HUES6 (cell line): Measurements from ENCODE around the gene GABRB2.

Experiments used
- H3K27ac ChIP-seq: 2 replicates; pipeline ENCODE4 v1.7.0; 2013; ENCODE audit warnings: low read depth, mild to moderate bottlenecking, low read length, inconsistent platforms
- H3K27me3 ChIP-seq: 2 replicates; pipeline ENCODE4 v1.6.1; 2013; ENCODE audit warnings: low read length; ENCODE audit not compliant: control insufficient read depth, insufficient read depth
- H3K36me3 ChIP-seq: 2 replicates; pipeline ENCODE4 v1.6.1; 2013; ENCODE audit warnings: low read length; ENCODE audit not compliant: control insufficient read depth, insufficient read depth
- H3K4me1 ChIP-seq: 2 replicates; pipeline ENCODE4 v1.6.1; 2013; ENCODE audit warnings: low read length; ENCODE audit not compliant: control insufficient read depth, insufficient read depth
- H3K4me3 ChIP-seq: 2 replicates; pipeline ENCODE4 v1.5.1; 2013; ENCODE audit warnings: low read depth, low read length
- H3K9ac ChIP-seq: one replicate; pipeline ENCODE4 v1.6.1; 2013; ENCODE audit warnings: mild to moderate bottlenecking, low read length
- H3K9me3 ChIP-seq: 2 replicates; pipeline ENCODE4 v1.6.1; 2013; ENCODE audit warnings: low read depth, low read length; ENCODE audit not compliant: control insufficient read depth, insufficient read depth

Gene GABRB2

DNA sequence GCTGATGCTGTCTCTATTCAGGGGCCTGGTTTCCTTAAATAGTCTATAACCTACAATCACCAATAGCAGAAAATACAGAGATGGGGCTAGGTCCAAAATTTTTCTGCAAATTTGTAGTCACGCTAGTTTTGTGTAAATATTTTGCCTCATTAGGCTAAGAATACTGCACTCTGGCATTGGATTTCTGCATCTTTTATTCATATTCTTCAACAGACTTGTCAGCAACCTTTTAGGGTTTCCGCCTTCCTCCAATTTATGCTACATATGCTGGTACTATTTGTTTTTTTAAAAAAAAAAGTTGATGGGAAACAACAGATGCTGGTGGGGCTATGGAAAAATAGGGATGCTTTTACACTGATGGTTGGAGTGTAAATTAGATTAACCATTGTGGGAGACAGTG, 202.3 kb downstream of the GABRB2 start:
- H3K27me3 ChIP-seq, result no peaks in the 10 kb centered on the region
- H3K36me3 ChIP-seq, result no peaks in the 10 kb centered on the region
- no peaks in the 10 kb centered on the region for H3K9me3 ChIP-seq
- H3K9ac ChIP-seq, result no peak overlapping the region
- no peak overlapping the region for H3K4me3 ChIP-seq
- no peak overlapping the region for H3K27ac ChIP-seq
- no peaks in the 10 kb centered on the region for H3K4me1 ChIP-seq

- Histone ChIP-seq H3K9ac (no peak overlapping the region), H3K4me3 (no peak overlapping the region), H3K36me3 (no peaks in the 10 kb centered on the region), H3K9me3 (no peaks in the 10 kb centered on the region), H3K27ac (no peak overlapping the region), H3K4me1 (no peaks in the 10 kb centered on the region), H3K27me3 (no peaks in the 10 kb centered on the region)
These were observed 203.6 kb downstream of the GABRB2 start for GRCh38 chr5:161342886-161343285.

- no peak overlapping the region for H3K27ac ChIP-seq
- H3K4me1 ChIP-seq, result no peaks in the 10 kb centered on the region
- H3K4me3 ChIP-seq, result no peak overlapping the region
- no peaks in the 10 kb centered on the region for H3K9me3 ChIP-seq
- H3K36me3 ChIP-seq, result no peaks in the 10 kb centered on the region
- H3K9ac ChIP-seq, result no peak overlapping the region
- H3K27me3 ChIP-seq, result no peaks in the 10 kb centered on the region
These were observed 206.5 kb downstream of the GABRB2 start for GRCh38 chr5:161340012-161340411.

- H3K27me3 ChIP-seq, result no peaks in the 10 kb centered on the region
- H3K4me3 ChIP-seq, result no peak overlapping the region
- H3K9me3 ChIP-seq, result no peaks in the 10 kb centered on the region
- peaks cover 6% of the 10 kb centered on the region for H3K4me1 ChIP-seq
- no peak overlapping the region for H3K9ac ChIP-seq
- H3K27ac ChIP-seq, result no peak overlapping the region
- no peaks in the 10 kb centered on the region; the same call in 1 of the 2 replicates for H3K36me3 ChIP-seq
These were observed 213.2 kb downstream of the GABRB2 start for GRCh38 chr5:161333194-161333880.

DNA sequence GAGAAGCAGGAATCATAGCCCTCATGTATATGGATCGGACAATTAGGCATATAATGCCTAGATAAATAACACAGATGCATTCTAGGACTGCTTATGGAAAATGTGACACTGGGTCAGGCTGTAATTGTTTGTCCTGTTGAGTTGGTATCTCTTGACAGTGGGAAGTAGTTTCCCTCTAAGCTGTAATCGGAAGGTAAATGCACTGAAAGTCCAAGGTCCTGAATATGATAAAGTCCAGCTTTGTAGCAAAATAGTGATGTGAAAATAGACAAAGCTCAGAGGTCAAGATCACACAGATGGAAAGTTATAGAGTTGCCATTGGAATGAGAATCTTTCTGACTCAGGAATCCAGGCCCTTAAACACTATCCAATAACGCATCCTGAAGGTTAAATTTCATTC, 214.2 kb downstream of the GABRB2 start:
- Histone ChIP-seq H3K27me3 (no peaks in the 10 kb centered on the region), H3K9ac (no peak overlapping the region), H3K9me3 (no peaks in the 10 kb centered on the region), H3K36me3 (no peaks in the 10 kb centered on the region; the same call in 1 of the 2 replicates), H3K4me3 (no peak overlapping the region), H3K27ac (no peak overlapping the region), H3K4me1 (peaks cover 6% of the 10 kb centered on the region)

DNA sequence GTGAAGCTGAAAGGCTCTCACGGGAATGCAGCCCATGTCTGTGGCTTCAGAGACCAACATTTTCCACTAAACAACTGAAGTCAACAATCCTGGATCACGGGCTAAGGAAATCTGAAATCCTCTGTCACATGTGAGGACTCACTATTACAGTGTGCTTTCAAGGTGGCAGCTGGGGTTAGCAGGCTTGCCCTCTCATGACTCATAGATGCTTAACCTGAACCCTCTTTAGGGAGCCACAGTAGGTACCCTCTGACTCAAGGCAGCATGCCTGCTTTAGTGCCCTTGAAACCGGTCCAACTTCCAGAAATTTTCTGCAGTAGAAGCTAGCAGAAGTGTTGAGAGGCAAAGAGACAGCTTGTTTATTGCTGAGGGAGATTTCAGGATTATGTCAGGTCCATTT, 232.5 kb downstream of the GABRB2 start:
- H3K4me3 ChIP-seq, result no peak overlapping the region
- H3K36me3 ChIP-seq, result no peaks in the 10 kb centered on the region
- no peaks in the 10 kb centered on the region for H3K4me1 ChIP-seq
- no peaks in the 10 kb centered on the region for H3K27me3 ChIP-seq
- no peaks in the 10 kb centered on the region for H3K9me3 ChIP-seq
- no peak overlapping the region for H3K27ac ChIP-seq
- no peak overlapping the region for H3K9ac ChIP-seq

DNA sequence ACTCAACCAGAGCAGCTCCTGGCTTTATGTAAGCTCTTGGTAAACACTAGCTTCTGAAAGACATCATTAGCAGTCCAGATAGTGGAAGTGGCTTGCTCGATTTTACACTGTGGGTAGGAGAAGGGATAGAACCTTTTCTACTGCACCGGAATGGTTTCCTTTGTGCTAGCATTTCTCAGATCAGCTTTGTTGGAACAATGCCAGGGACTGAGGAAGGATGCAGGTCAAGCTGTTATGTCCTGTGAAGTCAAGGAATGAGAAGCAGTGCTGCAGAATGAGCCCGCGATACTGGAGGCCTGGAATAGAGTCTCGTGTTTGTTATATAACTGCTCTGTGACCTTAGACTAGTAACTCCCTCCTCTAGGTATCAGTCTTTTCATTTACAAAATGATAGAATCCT, 233.6 kb downstream of the GABRB2 start:
- Histone ChIP-seq H3K27ac (no peak overlapping the region), H3K4me3 (no peak overlapping the region), H3K36me3 (no peaks in the 10 kb centered on the region), H3K27me3 (no peaks in the 10 kb centered on the region), H3K9me3 (no peaks in the 10 kb centered on the region), H3K9ac (no peak overlapping the region), H3K4me1 (no peaks in the 10 kb centered on the region)

DNA sequence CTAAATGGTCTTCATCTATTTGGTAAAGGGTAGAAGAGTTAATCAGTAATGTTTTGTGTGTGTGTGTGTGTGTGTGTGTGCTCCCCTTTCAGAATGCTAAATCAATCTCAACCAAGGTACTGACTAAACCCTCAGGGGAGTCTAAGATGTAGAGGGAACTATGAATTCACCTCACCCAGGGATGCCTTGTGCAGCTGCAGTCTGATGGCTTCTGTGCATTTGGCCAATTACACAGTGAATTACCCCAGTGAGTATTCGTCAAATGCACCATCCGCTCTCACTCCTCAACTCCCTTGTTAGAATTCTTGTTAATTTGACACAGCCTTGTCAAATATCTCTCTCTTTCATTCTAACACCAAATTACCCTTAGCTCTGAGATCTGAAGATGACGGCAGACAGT, 234.6 kb downstream of the GABRB2 start:
- Histone ChIP-seq H3K9me3 (no peaks in the 10 kb centered on the region), H3K27me3 (no peaks in the 10 kb centered on the region), H3K4me3 (no peak overlapping the region), H3K9ac (no peak overlapping the region), H3K27ac (no peak overlapping the region), H3K36me3 (no peaks in the 10 kb centered on the region), H3K4me1 (no peaks in the 10 kb centered on the region)

- no peak overlapping the region for H3K4me3 ChIP-seq
- H3K9ac ChIP-seq, result no peak overlapping the region
- no peaks in the 10 kb centered on the region for H3K4me1 ChIP-seq
- H3K27ac ChIP-seq, result no peak overlapping the region
- no peaks in the 10 kb centered on the region for H3K9me3 ChIP-seq
- H3K36me3 ChIP-seq, result no peaks in the 10 kb centered on the region
- no peaks in the 10 kb centered on the region for H3K27me3 ChIP-seq
These were observed 235.3 kb downstream of the GABRB2 start for GRCh38 chr5:161311146-161311708.

DNA sequence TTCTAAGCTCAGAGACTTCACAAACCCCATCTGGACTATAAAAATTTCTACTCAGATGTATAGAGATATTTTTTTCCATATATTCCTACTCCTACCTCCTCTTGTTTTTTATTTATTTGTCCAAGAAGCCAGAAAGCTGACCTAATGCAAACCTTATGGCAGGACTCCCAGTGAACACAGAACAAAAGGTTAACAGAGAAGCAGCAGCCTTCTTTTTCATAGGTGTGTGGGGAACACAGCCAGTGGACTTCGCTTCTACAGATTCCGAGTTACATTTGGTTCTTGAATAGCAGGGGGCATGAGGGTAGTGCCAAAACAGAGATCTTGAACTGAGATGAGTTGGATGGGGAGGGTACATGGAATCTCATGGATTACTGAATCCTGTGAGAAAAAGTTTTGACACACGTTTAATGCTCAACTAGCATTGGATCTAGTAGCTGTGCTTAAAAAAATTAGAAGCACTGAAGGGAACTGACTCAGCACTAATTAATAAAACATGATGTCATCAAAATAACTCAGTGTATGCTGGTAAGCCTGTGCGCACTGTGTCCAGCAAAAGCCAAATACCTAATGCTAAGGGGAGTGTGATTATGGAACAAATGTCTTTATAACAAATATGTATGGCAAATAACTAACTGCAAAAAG, 240.1 kb downstream of the GABRB2 start:
- no peaks in the 10 kb centered on the region for H3K27me3 ChIP-seq
- H3K36me3 ChIP-seq, result no peaks in the 10 kb centered on the region
- H3K27ac ChIP-seq, result no peak overlapping the region
- H3K4me3 ChIP-seq, result no peak overlapping the region
- H3K4me1 ChIP-seq, result no peaks in the 10 kb centered on the region
- no peak overlapping the region for H3K9ac ChIP-seq
- H3K9me3 ChIP-seq, result no peaks in the 10 kb centered on the region

- no peaks in the 10 kb centered on the region for H3K4me1 ChIP-seq
- no peaks in the 10 kb centered on the region for H3K9me3 ChIP-seq
- H3K9ac ChIP-seq, result no peak overlapping the region
- H3K27me3 ChIP-seq, result no peaks in the 10 kb centered on the region
- no peak overlapping the region for H3K27ac ChIP-seq
- H3K4me3 ChIP-seq, result no peak overlapping the region
- H3K36me3 ChIP-seq, result no peaks in the 10 kb centered on the region
These were observed 240.9 kb downstream of the GABRB2 start for GRCh38 chr5:161305601-161306000.
